NCI-H526 treated with DMSO at 0.1 percent for 48 hours (cell line): ENCODE results near the gene PCYT2.
"Not testable (repeated sequence)": the region's sequence is repeated elsewhere in the genome, so short reads cannot be mapped to it uniquely, and the experiment has no call there.

Source experiments
- DNase-seq: peaks from one replicate; lab custom pipeline; 2025; lab: John Stamatoyannopoulos, UW

PCYT2 gene

GRCh38 chr17:81927152-81927652, 16.0 kb upstream of the PCYT2 start:
- no peak for DNase-seq

- DNase-seq: no peak
Observed at GRCh38 chr17:81926451-81927151, 15.4 kb upstream of the PCYT2 start.

GRCh38 chr17:81925860-81926450, 14.8 kb upstream of the PCYT2 start:
- no peak for DNase-seq

GRCh38 chr17:81924557-81925532, 13.6 kb upstream of the PCYT2 start:
- DNase-seq: no peak

- DNase-seq: no peak
Observed at GRCh38 chr17:81923302-81924260, 12.4 kb upstream of the PCYT2 start.

GRCh38 chr17:81922566-81923301, 11.5 kb upstream of the PCYT2 start:
- no peak for DNase-seq

GRCh38 chr17:81921996-81922565, 10.9 kb upstream of the PCYT2 start:
- DNase-seq: no peak

- DNase-seq: no peak
Observed at GRCh38 chr17:81921537-81921862, 10.3 kb upstream of the PCYT2 start.

GRCh38 chr17:81920612-81921536, 9.7 kb upstream of the PCYT2 start:
- DNase-seq: no peak

GRCh38 chr17:81918832-81919545, 7.8 kb upstream of the PCYT2 start:
- DNase-seq: no peak

GRCh38 chr17:81918333-81918669, 7.1 kb upstream of the PCYT2 start:
- DNase-seq: not testable (repeated sequence)

- DNase-seq: peak; percentile 44
Observed at GRCh38 chr17:81917565-81918332, 6.5 kb upstream of the PCYT2 start, which contains the start of gene SIRT7. Gene SIRT7, minus strand, starts transcription at chr17:81918176. Its CDS starts 45 bp downstream, at chr17:81918131.

- DNase-seq: no peak
Observed at GRCh38 chr17:81916234-81917001, 5.2 kb upstream of the PCYT2 start.

- no peak for DNase-seq
Observed at GRCh38 chr17:81915331-81915730, 4.1 kb upstream of the PCYT2 start.

- no peak for DNase-seq
Observed at GRCh38 chr17:81914103-81914850, 3.1 kb upstream of the PCYT2 start.

GRCh38 chr17:81913394-81914102, 2.3 kb upstream of the PCYT2 start:
- DNase-seq: no peak
